Activated CD4-positive, CD25-positive, alpha-beta regulatory T cell (primary cell): Measurements from ENCODE around the gene EDDM13.
"Not testable (repeated sequence)": the region's sequence is repeated elsewhere in the genome, so short reads cannot be mapped to it uniquely, and the experiment has no call there.

Source experiments
- DNase-seq, 4 experiments: peaks; one replicate each; lab custom pipeline; 2025; lab: John Stamatoyannopoulos, UW

EDDM13 gene, protein sequence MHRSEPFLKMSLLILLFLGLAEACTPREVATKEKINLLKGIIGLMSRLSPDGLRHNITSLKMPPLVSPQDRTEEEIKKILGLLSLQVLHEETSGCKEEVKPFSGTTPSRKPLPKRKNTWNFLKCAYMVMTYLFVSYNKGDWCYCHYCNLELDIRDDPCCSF

GRCh38 chr19:56272161-56272798, at the start of gene EDDM13:
Gene EDDM13, plus strand, starts transcription at chr19:56272748. Its CDS starts 87 bp downstream, at chr19:56272835.
- DNase-seq, result no peak

GRCh38 chr19:56222901-56223300, 49.6 kb upstream of the EDDM13 start:
- DNase-seq, result no peak

GRCh38 chr19:56223481-56223880, 49.1 kb upstream of the EDDM13 start:
- no peak for DNase-seq

- DNase-seq, result no peak
These were observed 27.3 kb upstream of the EDDM13 start for GRCh38 chr19:56245121-56245740.

DNA sequence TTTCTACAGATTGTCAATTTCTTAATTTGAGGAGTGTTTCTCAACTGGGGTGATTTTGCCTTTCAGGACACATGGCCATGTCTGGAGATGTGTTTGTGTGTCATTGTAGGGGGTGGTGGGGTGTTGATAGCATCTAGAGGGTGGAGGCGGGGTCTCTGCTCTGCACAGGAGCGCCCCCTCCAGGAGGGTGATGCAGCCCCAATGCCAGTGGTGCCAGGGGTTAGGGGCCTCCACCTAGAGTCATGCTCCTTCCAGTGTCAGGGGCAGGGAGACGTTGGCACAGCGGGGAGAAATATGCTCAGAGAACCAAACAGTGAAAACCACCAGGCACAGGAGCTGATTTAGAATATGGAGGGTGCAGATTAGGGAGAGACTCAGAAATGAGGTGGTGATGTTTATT, 26.8 kb upstream of the EDDM13 start:
- not testable (repeated sequence) for DNase-seq

GRCh38 chr19:56248736-56249338, 23.7 kb upstream of the EDDM13 start:
- not testable (repeated sequence) for DNase-seq

DNA sequence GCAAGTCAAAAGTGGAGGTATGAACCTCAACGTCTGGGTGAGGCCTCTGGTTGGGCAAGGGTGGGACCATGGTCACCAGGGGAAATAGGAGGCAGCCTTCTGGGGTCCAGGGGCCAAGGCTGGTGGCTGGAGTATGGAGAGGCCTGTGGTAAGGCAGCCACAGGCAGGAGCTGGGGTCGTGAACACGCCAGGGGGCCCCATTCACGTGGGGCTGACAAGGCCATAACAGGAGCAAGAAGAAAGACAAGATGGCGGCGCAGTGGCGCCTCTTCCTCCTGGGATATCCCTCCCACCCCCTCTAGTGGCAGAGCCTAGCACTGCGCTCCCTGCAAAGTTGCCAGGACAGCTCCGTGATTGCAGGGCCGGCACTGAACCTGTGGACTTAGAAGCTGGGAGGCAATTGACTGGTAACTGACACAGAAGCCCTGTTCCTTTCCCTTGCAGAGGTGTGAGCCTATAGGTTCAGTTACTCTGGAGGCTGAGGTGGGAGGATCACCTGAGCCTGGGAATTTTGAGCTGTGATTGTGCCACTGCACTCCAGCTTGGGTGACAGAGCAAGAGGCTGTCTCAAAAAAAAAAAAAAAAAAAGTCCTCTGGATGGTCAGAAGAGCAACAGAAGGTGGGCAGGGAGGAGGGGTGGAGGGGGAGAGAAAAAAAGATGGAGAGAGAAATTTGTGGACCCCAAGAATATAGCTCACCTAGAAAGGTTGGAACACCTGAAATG, 19.7 kb upstream of the EDDM13 start:
- DNase-seq, result peak; percentile 13 to 61 (median 42)

DNA sequence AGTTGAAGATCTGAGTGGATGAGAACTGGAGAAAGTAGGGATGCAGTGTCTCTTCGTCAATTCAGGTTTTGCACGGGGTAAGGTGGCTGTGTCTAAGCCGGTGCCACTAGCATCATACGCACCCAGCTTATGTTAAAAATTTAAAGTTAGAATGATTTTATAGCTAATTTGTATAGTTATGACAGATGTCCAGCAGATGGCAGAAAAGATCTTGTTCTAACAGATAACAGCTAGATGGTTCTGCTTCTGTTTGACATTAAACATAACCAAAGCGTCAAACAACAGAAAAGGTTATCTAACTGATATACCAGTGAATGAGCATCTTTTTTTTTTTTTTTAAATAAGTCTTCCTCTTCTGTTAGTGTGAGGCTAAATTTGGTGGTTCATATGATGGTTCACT, 18.8 kb upstream of the EDDM13 start:
- DNase-seq, result no peak

DNA sequence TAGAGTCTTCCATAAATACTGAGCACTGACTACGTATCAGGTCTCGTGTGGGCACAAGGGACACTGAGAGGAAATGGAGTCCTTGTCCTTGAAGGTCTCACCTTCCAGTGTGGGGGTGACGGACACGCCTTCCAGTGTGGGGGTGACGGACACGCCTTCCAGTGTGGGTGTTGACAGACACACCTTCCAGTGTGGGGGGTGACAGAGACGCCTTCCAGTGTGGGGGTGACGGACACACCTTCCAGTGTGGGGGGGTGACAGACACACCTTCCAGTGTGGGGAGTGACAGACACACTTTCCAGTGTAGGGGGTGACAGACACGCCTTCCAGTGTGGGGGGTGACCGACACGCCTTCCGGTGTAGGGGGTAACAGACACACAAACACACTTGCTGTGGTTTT, 14.3 kb upstream of the EDDM13 start:
- DNase-seq, result no peak

- DNase-seq, result no peak
These were observed 11.4 kb upstream of the EDDM13 start for GRCh38 chr19:56261145-56261544.

DNA sequence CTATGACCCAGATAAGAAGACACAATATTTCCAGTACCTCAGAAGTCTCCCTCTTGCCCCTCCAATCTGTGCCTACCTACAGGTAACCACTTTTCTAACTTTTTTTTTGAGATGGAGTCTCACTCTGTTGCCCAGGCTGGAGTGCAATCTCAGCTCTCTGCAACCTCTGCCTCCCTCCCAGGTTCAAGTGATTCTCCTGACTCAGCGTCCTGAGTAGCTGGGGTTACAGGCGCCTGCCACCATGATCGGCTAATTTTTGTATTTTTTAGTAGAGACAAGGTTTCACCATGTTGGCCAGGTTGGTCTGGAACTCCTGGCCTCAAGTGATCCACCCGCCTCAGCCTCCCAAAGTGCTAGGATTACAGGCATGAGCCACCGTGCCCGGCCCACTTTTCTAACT, 10.6 kb upstream of the EDDM13 start:
- DNase-seq, result not testable (repeated sequence)

- no peak for DNase-seq
These were observed 9.2 kb upstream of the EDDM13 start for GRCh38 chr19:56263319-56263718.

- no peak for DNase-seq
These were observed 6.5 kb upstream of the EDDM13 start for GRCh38 chr19:56266051-56266450.

- DNase-seq, result no peak
These were observed 3.2 kb upstream of the EDDM13 start for GRCh38 chr19:56269348-56269747.

DNA sequence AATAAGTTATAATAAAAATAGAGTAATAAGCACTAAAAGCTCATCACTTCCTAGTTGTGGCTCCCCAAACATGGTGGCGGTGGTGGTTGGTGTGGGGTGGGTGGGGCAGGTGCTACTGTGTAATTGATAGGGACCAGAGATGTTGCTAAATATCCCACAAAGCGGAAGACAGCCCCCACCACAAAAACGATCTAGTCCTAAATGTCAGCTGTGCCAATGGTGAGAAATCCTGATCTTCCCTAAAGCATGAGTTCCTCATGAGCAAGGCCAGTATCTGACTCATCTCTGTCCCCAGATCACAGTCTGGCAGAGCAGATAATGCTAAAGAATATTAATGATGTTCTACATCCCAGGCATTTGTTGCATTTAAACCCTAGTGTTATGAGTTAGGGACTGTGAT, 1.9 kb upstream of the EDDM13 start:
- DNase-seq, result no peak

DNA sequence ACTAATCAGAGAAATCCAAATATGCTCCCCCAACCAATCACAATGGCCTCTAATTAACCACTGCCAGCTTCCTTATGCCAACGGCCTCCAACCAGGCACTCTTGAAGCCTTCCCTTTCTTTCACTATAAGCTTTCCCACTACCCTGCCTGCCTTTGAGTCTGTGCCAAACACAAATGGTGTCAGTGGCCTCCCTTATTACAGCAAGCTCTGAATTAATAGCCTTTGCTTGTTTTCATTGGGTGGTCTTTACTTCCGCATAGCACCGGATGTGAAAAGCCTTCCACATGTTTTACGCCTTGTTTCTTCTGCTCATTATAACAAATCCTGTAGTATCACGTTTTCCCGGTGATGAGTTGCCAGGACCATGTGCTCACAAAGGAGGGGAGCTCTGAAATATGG, 1.4 kb upstream of the EDDM13 start:
- DNase-seq, result no peak

GRCh38 chr19:56273563-56274117, 1.1 kb downstream of the EDDM13 start:
- no peak for DNase-seq

- no peak for DNase-seq
These were observed 10.3 kb downstream of the EDDM13 start for GRCh38 chr19:56282809-56283208.

DNA sequence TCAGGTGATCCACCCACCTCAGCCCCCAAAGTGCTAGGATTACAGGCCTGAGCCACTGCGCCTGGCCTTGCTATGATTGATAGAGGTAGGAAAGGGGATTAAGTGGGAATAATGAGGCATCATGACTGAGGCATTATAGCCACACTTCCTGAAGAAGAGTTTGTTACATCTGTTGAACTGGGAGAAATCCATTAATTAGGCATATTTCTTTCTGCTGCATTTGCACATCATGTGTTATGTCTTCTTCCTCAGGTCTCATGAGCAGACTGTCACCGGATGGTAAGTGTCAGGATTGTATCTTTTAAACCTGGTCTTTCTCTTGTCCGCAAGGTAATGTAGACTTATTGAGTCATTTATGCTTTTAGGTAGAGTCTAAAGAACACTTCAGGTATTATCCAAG, 12.2 kb downstream of the EDDM13 start:
- no peak for DNase-seq

DNA sequence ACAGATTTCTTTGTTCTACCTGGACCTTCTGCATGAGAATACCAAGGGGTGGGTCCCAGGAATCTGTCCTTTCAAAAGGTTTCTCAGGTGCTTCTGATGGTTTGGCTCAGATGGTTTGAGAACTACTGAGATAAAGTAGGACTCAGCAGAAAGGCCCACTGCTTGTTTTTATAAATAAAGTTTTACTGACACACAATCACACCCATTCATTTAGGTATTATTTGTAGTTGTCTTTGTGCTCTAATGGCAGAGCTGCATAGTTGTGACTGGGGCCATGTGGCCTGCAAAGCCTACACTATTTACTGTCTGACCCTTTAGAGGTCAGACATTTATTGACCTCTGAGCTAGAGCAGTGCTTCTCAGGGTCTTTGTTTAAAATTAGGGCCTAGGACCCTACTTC, 17.6 kb downstream of the EDDM13 start:
- DNase-seq, result no peak

GRCh38 chr19:56291867-56292266, 19.3 kb downstream of the EDDM13 start:
- no peak for DNase-seq

- DNase-seq, result no peak
These were observed 22.0 kb downstream of the EDDM13 start for GRCh38 chr19:56294549-56294948.
